Measurements from ENCODE around the gene ZNF410.

Gene ZNF410

DNA sequence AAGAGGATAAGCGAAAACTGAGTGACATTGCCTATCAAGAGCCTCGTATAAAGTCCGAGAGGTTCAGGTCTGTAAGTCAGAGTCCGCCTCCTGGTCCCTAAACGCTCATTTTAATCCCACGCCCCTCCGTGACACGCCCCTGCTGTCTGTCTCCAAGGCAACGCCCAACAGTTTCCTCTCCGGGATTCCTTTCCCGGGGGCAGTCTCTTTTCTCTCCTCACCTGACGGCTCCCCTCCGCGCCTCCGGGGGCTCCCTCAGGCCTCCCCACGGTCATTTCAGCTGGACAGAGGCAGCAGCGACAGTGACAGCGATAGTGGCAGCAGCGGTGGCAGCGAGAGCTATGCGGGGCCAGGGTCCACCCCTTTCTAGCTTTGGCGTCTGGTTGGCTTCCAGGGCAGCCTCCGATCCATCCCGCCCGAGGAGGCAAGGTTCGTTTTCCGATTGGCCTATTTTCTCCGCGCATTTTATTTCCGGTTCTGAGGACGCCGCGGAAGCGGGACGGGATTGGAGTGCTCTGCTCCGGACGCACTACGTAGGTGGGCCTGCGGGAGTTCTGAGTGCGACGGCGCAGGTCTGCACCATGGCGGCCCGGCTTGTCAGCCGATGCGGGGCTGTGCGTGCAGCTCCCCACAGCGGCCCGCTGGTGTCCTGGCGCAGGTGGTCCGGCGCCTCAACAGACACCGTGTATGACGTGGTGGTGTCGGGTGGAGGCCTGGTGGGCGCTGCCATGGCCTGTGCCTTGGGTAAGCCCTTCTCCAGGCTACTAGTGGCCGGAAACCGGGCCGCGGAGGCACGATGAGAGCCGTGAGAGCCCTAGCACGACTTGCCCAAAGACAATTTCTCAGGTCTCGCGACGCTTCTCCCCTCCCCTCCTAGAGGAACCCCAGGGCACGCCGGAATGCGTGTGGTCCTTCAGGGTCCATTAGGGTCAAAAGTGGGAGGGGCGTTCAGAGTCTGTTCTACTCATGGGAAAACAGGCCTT lies 63.4 kb downstream of the ZNF410 start, which contains the start of the genes COQ6 and FAM161B:
COQ6 (plus strand) TSS at position 551 of the 983 bp plus-strand sequence; CDS start at position 582, 31 bp downstream.
FAM161B (minus strand) TSS at position 343 of the 983 bp plus-strand sequence; CDS start at position 275, 68 bp downstream.
- DNase-seq (ENCODE audit: low read depth in 2 of 2), result peak; percentile 69 to 78

DNA sequence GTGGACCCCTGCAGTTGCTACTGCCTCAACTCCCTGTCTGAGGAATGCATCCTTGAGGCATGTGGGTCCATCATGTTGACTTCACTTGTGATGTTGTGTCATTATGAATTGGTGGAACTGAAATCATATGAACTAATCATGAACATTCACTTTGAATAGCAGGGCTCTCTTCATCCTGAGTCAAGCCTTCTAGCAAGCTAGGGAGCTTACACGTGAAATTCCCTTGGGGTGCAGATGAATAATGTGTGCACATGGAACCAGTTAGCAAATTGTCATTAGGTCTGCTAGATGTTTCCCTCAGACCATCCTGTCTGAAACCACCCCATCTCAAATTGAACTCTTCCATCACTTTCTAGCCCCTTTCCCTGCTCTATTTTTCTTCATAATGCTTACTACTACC lies 67.1 kb downstream of the ZNF410 start:
- no peak for DNase-seq (ENCODE audit: low read depth in 2 of 2)

DNA sequence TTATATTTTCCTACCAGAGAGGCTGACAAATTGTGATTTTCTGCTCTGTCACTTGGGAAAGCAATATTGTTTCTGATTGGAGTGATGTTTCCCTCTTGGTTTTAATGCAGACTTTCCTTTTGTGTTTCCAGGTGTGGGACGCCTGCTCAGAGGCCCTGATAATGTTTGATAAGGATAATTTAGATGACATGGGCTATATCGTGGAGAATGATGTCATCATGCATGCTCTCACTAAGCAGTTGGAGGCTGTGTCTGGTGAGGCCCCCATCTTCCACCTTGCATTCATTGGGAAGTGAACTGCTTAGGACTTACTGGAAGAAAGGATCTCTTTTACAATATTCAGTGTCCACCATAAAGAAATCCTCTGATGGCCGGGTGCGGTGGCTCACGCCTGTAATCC lies 69.0 kb downstream of the ZNF410 start:
- DNase-seq (ENCODE audit: low read depth in 2 of 2), result no peak

DNA sequence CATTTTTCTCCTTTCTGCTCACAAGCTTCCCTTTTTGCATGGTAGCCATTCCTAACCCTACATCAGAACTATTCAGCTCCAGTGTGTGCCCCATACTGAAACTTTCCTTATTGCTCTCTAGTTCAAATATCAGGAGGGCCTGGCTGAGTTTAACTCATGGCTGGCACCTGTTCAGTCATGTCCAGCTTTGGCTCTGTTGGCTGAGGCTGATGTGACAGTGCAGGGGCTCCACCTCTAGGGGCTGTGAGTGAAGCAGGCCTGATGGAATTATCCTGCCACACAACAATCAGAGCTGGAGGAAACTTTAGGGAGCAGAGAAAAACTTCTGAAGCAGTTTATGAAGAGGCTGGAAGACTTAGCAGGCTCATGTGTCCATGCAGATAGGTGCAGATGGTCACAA lies 71.9 kb downstream of the ZNF410 start:
- no peak for DNase-seq (ENCODE audit: low read depth in 2 of 2)

DNA sequence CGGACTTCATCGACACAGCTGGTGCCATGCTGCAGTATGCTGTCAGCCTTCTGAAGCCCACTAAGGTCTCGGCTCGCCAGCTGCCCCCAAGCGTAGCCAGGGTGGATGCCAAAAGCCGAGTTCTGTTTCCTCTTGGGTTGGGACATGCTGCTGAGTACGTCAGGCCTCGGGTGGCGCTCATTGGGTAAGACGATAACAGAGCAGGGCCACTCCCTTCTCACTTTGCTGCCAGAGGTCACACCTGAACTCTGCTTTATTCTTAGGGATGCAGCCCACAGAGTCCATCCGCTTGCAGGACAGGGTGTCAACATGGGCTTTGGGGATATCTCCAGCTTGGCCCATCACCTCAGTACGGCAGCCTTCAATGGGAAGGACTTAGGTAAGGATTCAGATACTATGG lies 74.5 kb downstream of the ZNF410 start:
- no peak for DNase-seq (ENCODE audit: low read depth in 2 of 2)

DNA sequence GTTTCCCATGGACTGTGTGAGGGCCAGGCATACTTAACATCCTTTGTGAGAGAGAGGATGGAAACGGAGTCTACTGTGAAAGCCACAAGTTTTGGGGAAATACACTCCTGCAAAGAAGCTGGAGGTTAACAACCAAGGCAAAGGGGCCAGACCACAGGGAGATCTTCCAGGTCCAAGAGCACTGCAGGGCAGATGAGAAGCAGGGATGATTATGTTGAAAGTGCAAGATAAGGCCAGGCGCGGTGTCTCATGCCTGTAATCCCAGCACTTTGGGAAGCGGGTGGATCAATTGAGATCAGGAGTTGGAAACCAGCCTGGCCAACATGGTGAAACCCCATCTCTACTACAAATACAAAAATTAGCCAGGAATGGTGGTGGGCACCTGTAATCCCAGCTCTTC lies 78.6 kb downstream of the ZNF410 start:
- no peak for DNase-seq (ENCODE audit: low read depth in 2 of 2)

DNA sequence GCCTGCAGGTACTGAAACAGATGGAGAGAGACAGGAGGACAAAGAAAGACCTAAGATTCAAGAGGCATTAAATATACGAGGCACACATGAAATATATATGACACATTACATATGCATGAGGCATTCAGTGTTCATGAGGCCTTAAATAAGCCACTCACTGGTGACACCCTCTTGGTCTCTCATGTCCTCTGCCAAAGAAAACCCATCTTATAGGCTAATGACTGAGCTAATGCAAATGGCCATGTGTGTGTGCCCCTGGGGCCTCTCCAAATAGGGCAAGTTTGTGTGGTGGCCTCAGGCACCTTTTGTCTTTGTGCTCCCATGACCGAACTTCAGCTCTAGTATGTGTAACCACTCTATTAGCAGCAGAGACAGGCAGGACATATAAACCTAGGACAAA lies 82.2 kb downstream of the ZNF410 start:
- DNase-seq (ENCODE audit: low read depth in 2 of 2), result no peak

DNA sequence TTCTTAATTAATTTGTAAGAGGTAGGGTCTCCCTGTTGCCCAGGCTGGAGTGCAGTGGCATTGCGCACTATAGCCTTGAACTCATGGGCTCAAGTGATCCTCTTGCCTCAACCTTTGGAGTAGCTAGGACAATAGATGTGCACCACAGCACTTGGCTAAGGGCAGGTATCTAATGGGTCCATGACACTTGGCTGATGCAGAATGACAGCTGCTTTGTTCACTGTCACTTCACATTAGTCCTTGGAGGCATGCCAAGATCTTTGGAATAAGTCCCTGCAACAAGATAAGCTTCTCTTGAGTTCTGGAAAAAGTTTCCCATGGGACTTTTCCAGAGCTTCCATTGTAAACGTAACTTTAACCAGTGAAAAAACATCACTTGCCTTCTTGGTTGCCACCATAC lies 86.8 kb downstream of the ZNF410 start:
- DNase-seq (ENCODE audit: low read depth in 2 of 2), result no peak

DNA sequence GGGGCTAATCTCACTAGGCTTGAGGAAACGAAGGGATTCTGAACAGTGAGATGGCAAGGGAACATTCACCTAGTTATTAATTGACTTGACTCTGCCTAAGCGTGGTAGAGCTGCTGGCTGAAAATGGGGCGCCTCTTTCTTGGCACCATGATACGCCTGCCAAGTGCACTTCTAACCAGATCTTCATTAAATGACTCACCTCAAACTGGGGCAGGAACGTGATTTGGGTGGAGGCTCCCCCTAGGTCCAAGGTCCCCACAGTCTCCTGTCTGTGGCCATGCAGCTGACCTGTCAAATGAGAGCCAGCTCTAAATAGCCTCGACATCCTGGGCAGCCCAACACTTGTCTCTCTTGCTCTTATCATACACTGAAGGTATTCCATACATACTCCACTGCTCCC lies 89.5 kb downstream of the ZNF410 start:
- no peak for DNase-seq (ENCODE audit: low read depth in 2 of 2)

DNA sequence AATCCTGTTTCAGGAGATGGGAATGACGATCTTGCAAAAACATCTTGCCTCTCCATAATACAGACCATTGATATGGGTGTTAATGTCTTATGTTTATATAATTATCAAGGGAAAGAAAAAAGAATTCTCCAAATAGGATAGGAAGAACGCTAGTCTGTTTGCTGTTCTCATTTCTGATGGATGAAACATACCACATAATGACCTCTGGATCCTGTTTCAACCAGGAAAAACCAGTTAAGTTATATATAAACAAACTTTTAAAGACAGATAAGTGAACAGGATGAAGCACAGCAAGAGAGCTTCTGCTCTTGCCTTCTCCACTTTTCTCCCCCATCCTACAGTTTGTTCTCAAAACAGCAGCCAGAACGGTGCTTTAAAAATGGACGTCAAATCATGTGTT lies 91.2 kb downstream of the ZNF410 start:
- DNase-seq (ENCODE audit: low read depth in 2 of 2), result no peak

Data from activated CD8-positive, alpha-beta memory T cell treated with anti-CD3 and anti-CD28 coated beads for 4 hours (primary cell).